ENCODE results near the gene SH3BGRL3. TPM values are rescaled to one million over a fixed set of nuclear protein-coding genes. Genes with fewer than 3 reads are reported as not detected.
A peak's percentile ranks its signal among the peaks of the same experiment; 100 is the strongest.

The SH3BGRL3 gene
- total and polyA plus RNA-seq, 2 of the 13 experiments (the other 11 are each of a cell fraction or from before 2014, with no cell fraction given), result 11.4 to 12.2 TPM

DNA sequence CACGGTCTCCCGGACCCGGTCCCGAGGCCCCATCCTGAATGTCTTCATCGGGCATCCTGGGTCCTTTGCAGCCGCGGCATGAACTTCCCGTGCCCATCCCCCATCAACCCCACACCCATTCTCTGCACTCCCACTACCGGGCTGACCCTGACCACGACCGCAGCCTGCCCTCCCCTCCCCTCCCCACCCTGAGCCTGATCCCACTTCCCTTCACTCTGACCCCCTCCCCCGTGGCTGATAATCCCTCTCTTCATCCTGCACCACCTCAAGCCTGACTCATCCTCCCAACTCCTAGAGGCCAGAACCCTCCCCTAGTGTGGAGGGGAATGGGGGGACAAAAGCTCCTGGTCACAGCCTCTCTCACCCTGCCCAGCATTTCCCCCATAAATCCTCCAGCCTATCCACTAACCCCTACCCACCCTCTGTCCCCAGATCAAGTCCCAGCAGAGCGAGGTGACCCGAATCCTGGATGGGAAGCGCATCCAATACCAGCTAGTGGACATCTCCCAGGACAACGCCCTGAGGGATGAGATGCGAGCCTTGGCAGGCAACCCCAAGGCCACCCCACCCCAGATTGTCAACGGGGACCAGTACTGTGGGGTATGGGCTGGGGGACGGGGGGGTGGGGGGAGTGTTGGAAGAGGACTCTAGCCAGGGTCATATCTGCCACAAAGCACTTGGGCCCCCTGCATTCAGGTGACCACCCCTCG lies 602 bp downstream of the SH3BGRL3 start (continued):
- TF ChIP-seq, protein P1, sequence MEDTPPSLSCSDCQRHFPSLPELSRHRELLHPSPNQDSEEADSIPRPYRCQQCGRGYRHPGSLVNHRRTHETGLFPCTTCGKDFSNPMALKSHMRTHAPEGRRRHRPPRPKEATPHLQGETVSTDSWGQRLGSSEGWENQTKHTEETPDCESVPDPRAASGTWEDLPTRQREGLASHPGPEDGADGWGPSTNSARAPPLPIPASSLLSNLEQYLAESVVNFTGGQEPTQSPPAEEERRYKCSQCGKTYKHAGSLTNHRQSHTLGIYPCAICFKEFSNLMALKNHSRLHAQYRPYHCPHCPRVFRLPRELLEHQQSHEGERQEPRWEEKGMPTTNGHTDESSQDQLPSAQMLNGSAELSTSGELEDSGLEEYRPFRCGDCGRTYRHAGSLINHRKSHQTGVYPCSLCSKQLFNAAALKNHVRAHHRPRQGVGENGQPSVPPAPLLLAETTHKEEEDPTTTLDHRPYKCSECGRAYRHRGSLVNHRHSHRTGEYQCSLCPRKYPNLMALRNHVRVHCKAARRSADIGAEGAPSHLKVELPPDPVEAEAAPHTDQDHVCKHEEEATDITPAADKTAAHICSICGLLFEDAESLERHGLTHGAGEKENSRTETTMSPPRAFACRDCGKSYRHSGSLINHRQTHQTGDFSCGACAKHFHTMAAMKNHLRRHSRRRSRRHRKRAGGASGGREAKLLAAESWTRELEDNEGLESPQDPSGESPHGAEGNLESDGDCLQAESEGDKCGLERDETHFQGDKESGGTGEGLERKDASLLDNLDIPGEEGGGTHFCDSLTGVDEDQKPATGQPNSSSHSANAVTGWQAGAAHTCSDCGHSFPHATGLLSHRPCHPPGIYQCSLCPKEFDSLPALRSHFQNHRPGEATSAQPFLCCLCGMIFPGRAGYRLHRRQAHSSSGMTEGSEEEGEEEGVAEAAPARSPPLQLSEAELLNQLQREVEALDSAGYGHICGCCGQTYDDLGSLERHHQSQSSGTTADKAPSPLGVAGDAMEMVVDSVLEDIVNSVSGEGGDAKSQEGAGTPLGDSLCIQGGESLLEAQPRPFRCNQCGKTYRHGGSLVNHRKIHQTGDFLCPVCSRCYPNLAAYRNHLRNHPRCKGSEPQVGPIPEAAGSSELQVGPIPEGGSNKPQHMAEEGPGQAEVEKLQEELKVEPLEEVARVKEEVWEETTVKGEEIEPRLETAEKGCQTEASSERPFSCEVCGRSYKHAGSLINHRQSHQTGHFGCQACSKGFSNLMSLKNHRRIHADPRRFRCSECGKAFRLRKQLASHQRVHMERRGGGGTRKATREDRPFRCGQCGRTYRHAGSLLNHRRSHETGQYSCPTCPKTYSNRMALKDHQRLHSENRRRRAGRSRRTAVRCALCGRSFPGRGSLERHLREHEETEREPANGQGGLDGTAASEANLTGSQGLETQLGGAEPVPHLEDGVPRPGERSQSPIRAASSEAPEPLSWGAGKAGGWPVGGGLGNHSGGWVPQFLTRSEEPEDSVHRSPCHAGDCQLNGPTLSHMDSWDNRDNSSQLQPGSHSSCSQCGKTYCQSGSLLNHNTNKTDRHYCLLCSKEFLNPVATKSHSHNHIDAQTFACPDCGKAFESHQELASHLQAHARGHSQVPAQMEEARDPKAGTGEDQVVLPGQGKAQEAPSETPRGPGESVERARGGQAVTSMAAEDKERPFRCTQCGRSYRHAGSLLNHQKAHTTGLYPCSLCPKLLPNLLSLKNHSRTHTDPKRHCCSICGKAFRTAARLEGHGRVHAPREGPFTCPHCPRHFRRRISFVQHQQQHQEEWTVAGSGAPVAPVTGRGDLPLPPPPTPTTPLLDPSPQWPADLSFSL (CRISPR knock-in tag; IDR thresholded peaks at IDR 0.05), result peak; percentile 7; the same call in 1 of the 2 replicates
- TF ChIP-seq, protein P2, sequence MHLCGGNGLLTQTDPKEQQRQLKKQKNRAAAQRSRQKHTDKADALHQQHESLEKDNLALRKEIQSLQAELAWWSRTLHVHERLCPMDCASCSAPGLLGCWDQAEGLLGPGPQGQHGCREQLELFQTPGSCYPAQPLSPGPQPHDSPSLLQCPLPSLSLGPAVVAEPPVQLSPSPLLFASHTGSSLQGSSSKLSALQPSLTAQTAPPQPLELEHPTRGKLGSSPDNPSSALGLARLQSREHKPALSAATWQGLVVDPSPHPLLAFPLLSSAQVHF (CRISPR knock-in tag; IDR thresholded peaks at IDR 0.05), result peak; percentile 2; the same call in 1 of the 2 replicates
- no peak for TF ChIP-seq KLF15 (CRISPR knock-in tag; IDR thresholded peaks at IDR 0.05; ENCODE audit: borderline replicate concordance)
- no peak for TF ChIP-seq ZSCAN9 (CRISPR knock-in tag; IDR thresholded peaks at IDR 0.05; ENCODE audit: borderline replicate concordance)
- no peak for TF ChIP-seq NRL (CRISPR knock-in tag; IDR thresholded peaks at IDR 0.05; ENCODE audit: borderline replicate concordance)
- no peak for TF ChIP-seq ZNF652 (CRISPR knock-in tag; IDR thresholded peaks at IDR 0.05; ENCODE audit: borderline replicate concordance, low read depth)
- TF ChIP-seq ZNF7 (CRISPR knock-in tag; IDR thresholded peaks at IDR 0.05), result no peak
- TF ChIP-seq SOX6 (IDR thresholded peaks at IDR 0.05), result no peak
- no peak for TF ChIP-seq SOX6 (CRISPR knock-in tag; IDR thresholded peaks at IDR 0.05)
- TF ChIP-seq ZNF629 (CRISPR knock-in tag; conservative IDR thresholded peaks at IDR 0.05), result peak; percentile 58
- TF ChIP-seq, protein P3, sequence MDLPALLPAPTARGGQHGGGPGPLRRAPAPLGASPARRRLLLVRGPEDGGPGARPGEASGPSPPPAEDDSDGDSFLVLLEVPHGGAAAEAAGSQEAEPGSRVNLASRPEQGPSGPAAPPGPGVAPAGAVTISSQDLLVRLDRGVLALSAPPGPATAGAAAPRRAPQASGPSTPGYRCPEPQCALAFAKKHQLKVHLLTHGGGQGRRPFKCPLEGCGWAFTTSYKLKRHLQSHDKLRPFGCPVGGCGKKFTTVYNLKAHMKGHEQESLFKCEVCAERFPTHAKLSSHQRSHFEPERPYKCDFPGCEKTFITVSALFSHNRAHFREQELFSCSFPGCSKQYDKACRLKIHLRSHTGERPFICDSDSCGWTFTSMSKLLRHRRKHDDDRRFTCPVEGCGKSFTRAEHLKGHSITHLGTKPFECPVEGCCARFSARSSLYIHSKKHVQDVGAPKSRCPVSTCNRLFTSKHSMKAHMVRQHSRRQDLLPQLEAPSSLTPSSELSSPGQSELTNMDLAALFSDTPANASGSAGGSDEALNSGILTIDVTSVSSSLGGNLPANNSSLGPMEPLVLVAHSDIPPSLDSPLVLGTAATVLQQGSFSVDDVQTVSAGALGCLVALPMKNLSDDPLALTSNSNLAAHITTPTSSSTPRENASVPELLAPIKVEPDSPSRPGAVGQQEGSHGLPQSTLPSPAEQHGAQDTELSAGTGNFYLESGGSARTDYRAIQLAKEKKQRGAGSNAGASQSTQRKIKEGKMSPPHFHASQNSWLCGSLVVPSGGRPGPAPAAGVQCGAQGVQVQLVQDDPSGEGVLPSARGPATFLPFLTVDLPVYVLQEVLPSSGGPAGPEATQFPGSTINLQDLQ (CRISPR knock-in tag; IDR thresholded peaks at IDR 0.05), result no peak
- TF ChIP-seq BRCA1 (CRISPR knock-in tag; IDR thresholded peaks at IDR 0.05), result no peak
- TF ChIP-seq RORA (CRISPR knock-in tag; IDR thresholded peaks at IDR 0.05), result no peak
- no peak for TF ChIP-seq KAT8 (CRISPR knock-in tag; IDR thresholded peaks at IDR 0.05)
- TF ChIP-seq PLRG1 (conservative IDR thresholded peaks at IDR 0.05), result no peak
- TF ChIP-seq ZMYM4 (CRISPR knock-in tag; IDR thresholded peaks at IDR 0.05), result no peak
- TF ChIP-seq DNMT3B (CRISPR knock-in tag; conservative IDR thresholded peaks at IDR 0.05), result no peak
- TF ChIP-seq SMAD1 (CRISPR knock-in tag; IDR thresholded peaks at IDR 0.05; ENCODE audit: borderline replicate concordance, low read depth), result 0 out of 2 replicates have a peak, but pooled peaks have one; percentile 16
- TF ChIP-seq SRSF9 (IDR thresholded peaks at IDR 0.05; ENCODE audit: borderline replicate concordance, insufficient read depth, low read depth, low read length, poor library complexity, severe bottlenecking), result no peak
- no peak for TF ChIP-seq NPAS2 (CRISPR knock-in tag; IDR thresholded peaks at IDR 0.05; ENCODE audit: borderline replicate concordance)
- no peak for TF ChIP-seq SAFB2 (CRISPR knock-in tag; IDR thresholded peaks at IDR 0.05; ENCODE audit: borderline replicate concordance, low read depth)
